GM23338 (cell line): ENCODE measurements around the gene SLAIN1.

Experiments used
- CREB1 ChIP-seq: fragments of 250-450 bp; sonication (Bioruptor Pico); IDR thresholded peaks from 2 replicates; pipeline ENCODE4 v1.5.0; 2020; ENCODE audit warnings: low read depth, mild to moderate bottlenecking, moderate library complexity
- CTCF ChIP-seq, 2 experiments: fragments of 200-600 bp in 1 of 2; sonication (generic) in 1 of 2; conservative IDR thresholded peaks; 2 replicates each; pipeline versions ENCODE4 v1.5.1 to v1.6.1; 2016 to 2017; ENCODE audit warnings: antibody characterized with exemption in 2 of 2, low read depth in 2 of 2, mild to moderate bottlenecking in 2 of 2, moderate library complexity in 1 of 2
- EZH2 ChIP-seq: fragments of 200-600 bp; sonication (generic); IDR thresholded peaks from one replicate; pipeline ENCODE4 v1.8.0; 2017; ENCODE audit warnings: antibody characterized with exemption, mild to moderate bottlenecking, low read depth; ENCODE audit not compliant: unreplicated experiment
- EZH2phosphoT487 ChIP-seq: fragments of 200-600 bp; sonication (generic); IDR thresholded peaks from one replicate; pipeline ENCODE4 v1.8.1; 2018; ENCODE audit warnings: antibody characterized with exemption; ENCODE audit not compliant: unreplicated experiment
- POLR2AphosphoS5 ChIP-seq: IDR thresholded peaks from 2 replicates; pipeline ENCODE4 v1.6.1; 2016; ENCODE audit warnings: antibody characterized with exemption, low read depth
- REST ChIP-seq: IDR thresholded peaks from one replicate; pipeline ENCODE4 v1.6.1; 2018; ENCODE audit warnings: antibody characterized with exemption; ENCODE audit not compliant: unreplicated experiment

- no peak for TF ChIP-seq REST
- TF ChIP-seq CTCF (conservative IDR thresholded peaks at IDR 0.05; ENCODE audit: low read depth in 2 of 2), result no peak
- TF ChIP-seq POLR2AphosphoS5, result no peak
- TF ChIP-seq EZH2phosphoT487, result no peak
- no peak for TF ChIP-seq CREB1 (CRISPR knock-in tag)
- no peak for TF ChIP-seq EZH2
Measured at GRCh38 chr13:77714119-77714755, 16.8 kb downstream of the SLAIN1 start.
